Measurements from ENCODE around the gene CHMP2A.

CHMP2A gene

DNA sequence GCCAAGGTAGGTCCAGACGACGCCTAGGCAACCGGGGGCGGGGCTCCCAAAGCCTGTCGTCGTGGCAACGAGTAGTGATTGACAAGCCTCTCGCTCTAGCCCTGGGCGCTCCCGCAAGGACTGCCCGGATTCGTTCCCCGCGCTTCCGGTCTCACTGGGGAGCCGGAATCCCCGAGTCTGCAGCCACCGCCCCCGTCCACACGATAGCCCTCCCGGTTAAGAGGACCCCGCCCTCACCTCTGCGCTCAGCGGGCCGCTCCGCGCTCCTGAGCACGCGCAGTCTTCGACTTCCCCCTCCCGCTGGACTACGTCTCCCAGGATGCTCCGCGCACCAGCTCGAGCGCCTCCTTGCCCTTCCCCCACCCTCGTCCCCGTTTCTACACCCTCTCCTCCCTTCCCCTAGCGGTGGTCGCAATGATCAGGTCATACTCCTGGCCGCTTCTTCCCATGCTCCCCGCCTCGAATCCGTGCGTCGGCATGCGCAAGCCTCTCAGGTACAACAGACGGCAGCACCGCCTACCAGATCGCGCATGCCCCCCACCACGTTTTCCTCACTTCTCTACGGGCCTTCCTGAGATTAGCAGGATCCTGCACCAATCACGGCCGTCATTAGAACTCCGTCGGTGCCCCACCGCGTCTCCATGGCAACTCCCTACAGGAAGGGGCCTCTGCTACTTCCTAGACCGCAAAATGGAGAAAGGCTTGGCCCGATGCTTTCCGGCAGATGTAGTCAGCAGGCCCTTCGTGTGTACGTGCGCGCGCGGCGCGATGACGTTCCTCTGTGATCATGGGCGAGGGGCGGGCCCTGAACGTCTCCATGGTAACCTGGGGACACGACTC is 18.1 kb upstream of the CHMP2A start, which contains the start of gene MZF1:
Gene MZF1 (minus strand): TSS at position 518 of the 840 bp plus-strand sequence. CDS start 1,946 bp downstream, outside the sequence.
- Histone ChIP-seq H3K79me2 (ENCODE audit: insufficient read depth, low read depth) (peaks cover 13% of the 10 kb centered on the region; the same call in 1 of the 2 replicates), H3K4me2 (peak within 1 kb of the TSS; percentile 84), H3K27me3 (ENCODE audit: insufficient read depth, low read depth) (no peaks in the 10 kb centered on the region), H3K9ac (peak within 1 kb of the TSS; percentile 67), H2AFZ (ENCODE audit: low read depth) (peak within 1 kb of the TSS; percentile 58), H3K4me1 (ENCODE audit: low read depth, poor library complexity, severe bottlenecking) (peaks cover 27% of the 10 kb centered on the region), H3K27ac (peak within 1 kb of the TSS; percentile 80), H3K36me3 (ENCODE audit: insufficient read depth) (no peaks in the 10 kb centered on the region), H3K4me3 (IDR thresholded peaks at IDR 0.05; ENCODE audit: insufficient read depth, low read depth, low read length) (no peak within 1 kb of the TSS), H4K20me1 (ENCODE audit: insufficient read depth) (no peaks in the 10 kb centered on the region)
- TF ChIP-seq, protein P1, sequence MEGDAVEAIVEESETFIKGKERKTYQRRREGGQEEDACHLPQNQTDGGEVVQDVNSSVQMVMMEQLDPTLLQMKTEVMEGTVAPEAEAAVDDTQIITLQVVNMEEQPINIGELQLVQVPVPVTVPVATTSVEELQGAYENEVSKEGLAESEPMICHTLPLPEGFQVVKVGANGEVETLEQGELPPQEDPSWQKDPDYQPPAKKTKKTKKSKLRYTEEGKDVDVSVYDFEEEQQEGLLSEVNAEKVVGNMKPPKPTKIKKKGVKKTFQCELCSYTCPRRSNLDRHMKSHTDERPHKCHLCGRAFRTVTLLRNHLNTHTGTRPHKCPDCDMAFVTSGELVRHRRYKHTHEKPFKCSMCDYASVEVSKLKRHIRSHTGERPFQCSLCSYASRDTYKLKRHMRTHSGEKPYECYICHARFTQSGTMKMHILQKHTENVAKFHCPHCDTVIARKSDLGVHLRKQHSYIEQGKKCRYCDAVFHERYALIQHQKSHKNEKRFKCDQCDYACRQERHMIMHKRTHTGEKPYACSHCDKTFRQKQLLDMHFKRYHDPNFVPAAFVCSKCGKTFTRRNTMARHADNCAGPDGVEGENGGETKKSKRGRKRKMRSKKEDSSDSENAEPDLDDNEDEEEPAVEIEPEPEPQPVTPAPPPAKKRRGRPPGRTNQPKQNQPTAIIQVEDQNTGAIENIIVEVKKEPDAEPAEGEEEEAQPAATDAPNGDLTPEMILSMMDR (conservative IDR thresholded peaks at IDR 0.05; ENCODE audit: low read depth, low read length), result no peak

GRCh38 chr19:58572026-58572817 is 17.3 kb upstream of the CHMP2A start:
- peak overlapping the region; percentile 58; the same call in 1 of the 2 replicates for H2AFZ ChIP-seq (ENCODE audit: low read depth)
- H4K20me1 ChIP-seq (ENCODE audit: insufficient read depth), result no peaks in the 10 kb centered on the region
- H3K79me2 ChIP-seq (ENCODE audit: insufficient read depth, low read depth), result 0 out of 2 replicates have a peak, but pooled peaks cover 5% of the 10 kb centered on the region
- H3K4me1 ChIP-seq (ENCODE audit: low read depth, poor library complexity, severe bottlenecking), result peaks cover 23% of the 10 kb centered on the region
- peak overlapping the region; percentile 80; the same call in 1 of the 2 replicates for H3K27ac ChIP-seq
- H3K4me2 ChIP-seq, result peak overlapping the region; percentile 65
- H3K27me3 ChIP-seq (ENCODE audit: insufficient read depth, low read depth), result no peaks in the 10 kb centered on the region
- H3K36me3 ChIP-seq (ENCODE audit: insufficient read depth), result no peaks in the 10 kb centered on the region
- TF ChIP-seq, protein P1 (conservative IDR thresholded peaks at IDR 0.05; ENCODE audit: low read depth, low read length), result no peak
- H3K9ac ChIP-seq, result peak overlapping the region; percentile 67; the same call in 1 of the 2 replicates
- H3K4me3 ChIP-seq (IDR thresholded peaks at IDR 0.05; ENCODE audit: insufficient read depth, low read depth, low read length), result no peak overlapping the region

- Histone ChIP-seq H3K27ac (no peak overlapping the region), H3K4me3 (IDR thresholded peaks at IDR 0.05; ENCODE audit: insufficient read depth, low read depth, low read length) (no peak overlapping the region)
Observed at GRCh38 chr19:58571575-58571947, 16.7 kb upstream of the CHMP2A start.

More at GRCh38 chr19:58571575-58571947, 16.7 kb upstream of the CHMP2A start:
- TF ChIP-seq, protein P1 (conservative IDR thresholded peaks at IDR 0.05; ENCODE audit: low read depth, low read length), result no peak
- H2AFZ ChIP-seq (ENCODE audit: low read depth), result no peak overlapping the region
- no peaks in the 10 kb centered on the region for H4K20me1 ChIP-seq (ENCODE audit: insufficient read depth)
- H3K9ac ChIP-seq, result no peak overlapping the region
- H3K4me2 ChIP-seq, result peak overlapping the region; percentile 65
- peaks cover 19% of the 10 kb centered on the region for H3K4me1 ChIP-seq (ENCODE audit: low read depth, poor library complexity, severe bottlenecking)
- no peaks in the 10 kb centered on the region for H3K79me2 ChIP-seq (ENCODE audit: insufficient read depth, low read depth)
- no peaks in the 10 kb centered on the region for H3K36me3 ChIP-seq (ENCODE audit: insufficient read depth)
- no peaks in the 10 kb centered on the region for H3K27me3 ChIP-seq (ENCODE audit: insufficient read depth, low read depth)

Measured in KMS-11 (cell line).